HepG2 (cell line): ENCODE data around the gene CDR2L. TPM values are rescaled to one million over a fixed set of nuclear protein-coding genes. Genes with fewer than 3 reads are reported as not detected.
A peak's percentile ranks its signal among the peaks of the same experiment; 100 is the strongest.

Source experiments
- ATAC-seq: fragments of 200-7000 bp; cut with Tn5 transposase; 3 replicates; pipeline ENCODE4 v1.9.1; 2020; ENCODE audit warnings: mild to moderate bottlenecking, moderate library complexity
- BruUV-seq: library from RNA; stranded (reverse); fragments of 400-500 nt; replicated peaks from 2 replicates; lab custom pipeline; 2021; lab: Mats Ljungman, UMichigan
- CTCF ChIA-PET: fragments of 300-600 bp; formaldehyde crosslinking; extraction: SDS; loops from one replicate; lab custom pipeline; 2021; ENCODE audit warnings: low total read pairs, inconsistent platforms, low intra/inter-chr PET ratio; lab: Yijun Ruan, JAX
- POLR2A ChIA-PET: fragments of 350-600 bp; sonication (Branson Sonifier 250); formaldehyde crosslinking; loops from one replicate; lab custom pipeline; 2020; ENCODE audit warnings: antibody characterized with exemption, inconsistent platforms; lab: Yijun Ruan, JAX
- DNase-seq: peaks from one replicate; pipeline ENCODE4 v3.0.0-alpha.2; 2015; ENCODE audit warnings: low spot score
- FAIRE-seq: peaks from 3 replicates; lab custom pipeline; 2011; peaks lifted over from hg19 to GRCh38; lab: Jason Lieb, UNC
- H2AFZ ChIP-seq: one replicate; pipeline ENCODE4 v1.6.1; 2011; ENCODE audit warnings: low read length, inconsistent platforms
- H3K27ac ChIP-seq: fragments of 300-600 bp; 3 replicates; pipeline ENCODE4 v1.8.0; 2011; ENCODE audit warnings: mixed run types, mild to moderate bottlenecking, mixed read lengths, low read length, inconsistent platforms; ENCODE audit not compliant: insufficient read depth; ENCODE audit errors: extremely low read length
- H3K27me3 ChIP-seq, 2 experiments: fragments of 200-600 bp in 1 of 2; 2 replicates in 1 of 2; 3 replicates in 1 of 2; pipeline versions ENCODE4 v1.6.0 to v1.8.0; 2011; ENCODE audit warnings: low read length in 2 of 2, mild to moderate bottlenecking in 2 of 2, moderate library complexity in 2 of 2, inconsistent platforms in 1 of 2; ENCODE audit not compliant: insufficient read depth in 2 of 2, control insufficient read depth in 1 of 2
- H3K36me3 ChIP-seq, 2 experiments: fragments of 200-600 bp in 1 of 2; replicated peaks in 1 of 2; 2 replicates in 1 of 2; 3 replicates in 1 of 2; pipeline versions ENCODE4 v1.5.1 to v1.8.0; 2011; ENCODE audit warnings: low read length in 2 of 2, inconsistent platforms in 1 of 2; ENCODE audit not compliant: insufficient read depth in 2 of 2, control insufficient read depth in 1 of 2
- H3K4me1 ChIP-seq: 2 replicates; pipeline ENCODE4 v1.5.1; 2012; ENCODE audit warnings: low read length, inconsistent platforms; ENCODE audit not compliant: insufficient read depth
- H3K4me2 ChIP-seq: 2 replicates; pipeline ENCODE4 v1.6.0; 2011; ENCODE audit warnings: low read depth, low read length, inconsistent platforms
- H3K4me3 ChIP-seq, 3 experiments: fragments of 200-600 bp in 1 of 3; sonication (generic), shearing (Covaris generic) in 1 of 3; replicated peaks in 1 of 3; 2 replicates each; pipeline ENCODE4 v1.5.1; 2011 to 2016; ENCODE audit warnings: low read length in 3 of 3, inconsistent platforms in 2 of 3, low read depth in 2 of 3, mild to moderate bottlenecking in 2 of 3, control low read depth in 1 of 3, mixed read lengths in 1 of 3; ENCODE audit not compliant: insufficient read depth in 1 of 3
- H3K79me2 ChIP-seq: one replicate; pipeline ENCODE4 v1.6.1; 2011; ENCODE audit warnings: low read length, inconsistent platforms; ENCODE audit not compliant: insufficient read depth
- H3K9ac ChIP-seq: 2 replicates; pipeline ENCODE4 v1.6.0; 2011; ENCODE audit warnings: mild to moderate bottlenecking, low read depth, low read length, inconsistent platforms; ENCODE audit not compliant: insufficient read depth
- H3K9me3 ChIP-seq: 2 replicates; pipeline ENCODE4 v1.5.1; 2012; ENCODE audit warnings: mild to moderate bottlenecking, low read length
- H4K20me1 ChIP-seq: 2 replicates; pipeline ENCODE4 v1.6.0; 2011; ENCODE audit warnings: inconsistent platforms, mild to moderate bottlenecking, low read length, moderate library complexity; ENCODE audit not compliant: insufficient read depth
- CBX2 ChIP-seq, 2 experiments: fragments of 200-600 bp in 1 of 2; sonication (generic); formaldehyde crosslinking in 1 of 2; IDR thresholded peaks; 2 replicates each; pipeline versions ENCODE4 v1.7.0 to v1.8.1; 2018 to 2022; ENCODE audit warnings: low read depth in 2 of 2, low read length in 1 of 2, mild to moderate bottlenecking in 1 of 2, missing genetic modification reagents in 1 of 2
- HNF4A ChIP-seq: sonication (generic); formaldehyde crosslinking; IDR thresholded peaks from 2 replicates; pipeline ENCODE4 v1.4.0; 2020; ENCODE audit warnings: missing genetic modification reagents
- MBNL3 ChIP-seq: fragments of 250-450 bp; sonication (Bioruptor Pico); conservative IDR thresholded peaks from 2 replicates; pipeline ENCODE4 v1.8.0; 2022; ENCODE audit warnings: mild to moderate bottlenecking, inconsistent platforms
- RXRA ChIP-seq: sonication (generic); formaldehyde crosslinking; IDR thresholded peaks from 2 replicates; pipeline ENCODE4 v1.5.1; 2020; ENCODE audit warnings: missing genetic modification reagents
- TEAD3 ChIP-seq: optimal IDR thresholded peaks from 2 replicates; pipeline ENCODE3; 2016; ENCODE audit warnings: borderline replicate concordance
- ZNF251 ChIP-seq: sonication (generic); formaldehyde crosslinking; IDR thresholded peaks from 2 replicates; pipeline ENCODE4 v1.9.0; 2021; ENCODE audit warnings: mild to moderate bottlenecking, missing genetic modification reagents
- ZNF382 ChIP-seq: sonication (generic); formaldehyde crosslinking; IDR thresholded peaks from 2 replicates; pipeline ENCODE4 v1.5.0; 2020; ENCODE audit warnings: missing genetic modification reagents, mild to moderate bottlenecking, borderline replicate concordance
- ZNF709 ChIP-seq: sonication (generic); formaldehyde crosslinking; IDR thresholded peaks from 2 replicates; pipeline ENCODE4 v1.5.0; 2020; ENCODE audit warnings: mild to moderate bottlenecking, missing genetic modification reagents
- ZNF747 ChIP-seq: sonication (generic); formaldehyde crosslinking; IDR thresholded peaks from 2 replicates; pipeline ENCODE4 v1.8.1; 2023; ENCODE audit warnings: missing genetic modification reagents, mild to moderate bottlenecking, borderline replicate concordance
- WGBS: methylation state at CpG from one replicate; pipeline ENCODE4 v1.1.6; 2017; ENCODE audit warnings: low lambda C conversion rate; 5-methylcytosine and 5-hydroxymethylcytosine counted together
- in situ Hi-C: cut with HindIII; loops from 2 replicates; pipeline ENCODE4 v1.10.0; 2017; ENCODE audit warnings: low pct_unique_long_range_greater_than_20kb; ENCODE audit not compliant: extremely low pct_ligation_motif_present
- intact Hi-C: fragments of 100-400 bp; cut with micrococcal nuclease; formaldehyde crosslinking; loops from one replicate; pipeline ENCODE4 v1.10.0; 2022; ENCODE audit not compliant: unreplicated experiment
- polyA plus RNA-seq, 8 experiments: library from polyadenylated mRNA; depleted of rRNA in 3 of 8; stranded (reverse) in 7 of 8; unstranded in 1 of 8; fragments of >200 nt; fragmentation: Illumina TruSeq in 4 of 8; extraction: Trizol in 4 of 8; gene quantifications; 2 replicates each; pipeline versions ENCODE4 v1.2.1 to v1.2.3, GENCODE V29; 2011 to 2016; ENCODE audit warnings: low read depth in 4 of 8, missing spikeins in 1 of 8, mixed read lengths in 1 of 8; ENCODE audit not compliant: insufficient read depth in 1 of 8
- total RNA-seq, 5 experiments: library from RNA; depleted of rRNA; stranded (reverse); fragments of >200 nt; fragmentation: Illumina TruSeq; extraction: Trizol; gene quantifications; 2 replicates each; pipeline ENCODE4 v1.2.3, GENCODE V29; 2016; ENCODE audit warnings: low read depth in 1 of 5
- TF ChIP-seq, protein P1 (sequence below): sonication (generic); formaldehyde crosslinking; IDR thresholded peaks from 2 replicates; pipeline ENCODE4 v1.5.1; 2020; ENCODE audit warnings: missing genetic modification reagents, mild to moderate bottlenecking, borderline replicate concordance
- TF ChIP-seq, protein P2 (sequence below): sonication (generic); formaldehyde crosslinking; IDR thresholded peaks from 2 replicates; pipeline ENCODE4 v1.8.1; 2023; ENCODE audit warnings: missing genetic modification reagents, mild to moderate bottlenecking, borderline replicate concordance
- TF ChIP-seq, protein P3 (sequence below): IDR thresholded peaks from 2 replicates; pipeline ENCODE4 v1.6.1; 2016; ENCODE audit warnings: low read depth, missing genetic modification reagents, missing compliant biosample characterization

The CDR2L gene
- total and polyA plus RNA-seq, 2 of the 13 experiments (the other 11 are each of a cell fraction or from before 2014, with no cell fraction given), result 1.9 to 2.1 TPM

DNA sequence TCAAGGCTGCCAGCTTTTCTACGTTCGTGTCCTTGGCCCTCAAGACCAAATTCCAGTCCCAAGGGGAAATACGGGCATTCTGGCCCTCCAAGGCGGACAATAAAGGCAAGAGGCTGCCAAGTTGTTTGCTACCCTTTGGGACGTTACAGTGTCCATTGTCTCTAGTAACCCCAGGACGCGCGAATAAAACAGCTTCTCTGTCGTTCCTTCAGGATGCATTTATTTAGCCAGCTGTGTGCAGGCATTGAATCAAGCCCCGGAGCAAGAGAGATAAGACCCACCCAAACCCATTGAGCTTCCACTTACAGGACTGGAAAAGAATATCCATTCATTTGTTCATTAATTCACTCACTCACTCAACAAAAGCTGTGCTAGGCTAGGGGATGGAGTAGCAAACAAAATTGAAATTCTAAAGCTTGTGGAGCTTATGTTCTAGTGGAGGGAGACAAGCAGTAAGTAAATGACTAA, 25.7 kb downstream of the CDR2L start (continued):
- TF ChIP-seq, protein P1, sequence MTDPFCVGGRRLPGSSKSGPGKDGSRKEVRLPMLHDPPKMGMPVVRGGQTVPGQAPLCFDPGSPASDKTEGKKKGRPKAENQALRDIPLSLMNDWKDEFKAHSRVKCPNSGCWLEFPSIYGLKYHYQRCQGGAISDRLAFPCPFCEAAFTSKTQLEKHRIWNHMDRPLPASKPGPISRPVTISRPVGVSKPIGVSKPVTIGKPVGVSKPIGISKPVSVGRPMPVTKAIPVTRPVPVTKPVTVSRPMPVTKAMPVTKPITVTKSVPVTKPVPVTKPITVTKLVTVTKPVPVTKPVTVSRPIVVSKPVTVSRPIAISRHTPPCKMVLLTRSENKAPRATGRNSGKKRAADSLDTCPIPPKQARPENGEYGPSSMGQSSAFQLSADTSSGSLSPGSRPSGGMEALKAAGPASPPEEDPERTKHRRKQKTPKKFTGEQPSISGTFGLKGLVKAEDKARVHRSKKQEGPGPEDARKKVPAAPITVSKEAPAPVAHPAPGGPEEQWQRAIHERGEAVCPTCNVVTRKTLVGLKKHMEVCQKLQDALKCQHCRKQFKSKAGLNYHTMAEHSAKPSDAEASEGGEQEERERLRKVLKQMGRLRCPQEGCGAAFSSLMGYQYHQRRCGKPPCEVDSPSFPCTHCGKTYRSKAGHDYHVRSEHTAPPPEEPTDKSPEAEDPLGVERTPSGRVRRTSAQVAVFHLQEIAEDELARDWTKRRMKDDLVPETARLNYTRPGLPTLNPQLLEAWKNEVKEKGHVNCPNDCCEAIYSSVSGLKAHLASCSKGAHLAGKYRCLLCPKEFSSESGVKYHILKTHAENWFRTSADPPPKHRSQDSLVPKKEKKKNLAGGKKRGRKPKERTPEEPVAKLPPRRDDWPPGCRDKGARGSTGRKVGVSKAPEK (CRISPR knock-in tag), result peak; percentile 35
- TF ChIP-seq ZNF747 (CRISPR knock-in tag) (0 out of 2 replicates have a peak, but pooled peaks have one; percentile 17), ZNF251 (CRISPR knock-in tag) (no peak), CBX2 (IDR thresholded peaks at IDR 0.05; ENCODE audit: low read depth, low read length) (no peak), CBX2 (CRISPR knock-in tag; IDR thresholded peaks at IDR 0.05; ENCODE audit: low read depth) (0 out of 2 replicates have a peak, but pooled peaks have one; percentile 54), TEAD3 (no peak), HNF4A (CRISPR knock-in tag) (0 out of 2 replicates have a peak, but pooled peaks have one; percentile 29), RXRA (CRISPR knock-in tag) (no peak)
- TF ChIP-seq, protein P2, sequence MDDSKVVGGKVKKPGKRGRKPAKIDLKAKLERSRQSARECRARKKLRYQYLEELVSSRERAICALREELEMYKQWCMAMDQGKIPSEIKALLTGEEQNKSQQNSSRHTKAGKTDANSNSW (CRISPR knock-in tag), result 0 out of 2 replicates have a peak, but pooled peaks have one; percentile 55

DNA sequence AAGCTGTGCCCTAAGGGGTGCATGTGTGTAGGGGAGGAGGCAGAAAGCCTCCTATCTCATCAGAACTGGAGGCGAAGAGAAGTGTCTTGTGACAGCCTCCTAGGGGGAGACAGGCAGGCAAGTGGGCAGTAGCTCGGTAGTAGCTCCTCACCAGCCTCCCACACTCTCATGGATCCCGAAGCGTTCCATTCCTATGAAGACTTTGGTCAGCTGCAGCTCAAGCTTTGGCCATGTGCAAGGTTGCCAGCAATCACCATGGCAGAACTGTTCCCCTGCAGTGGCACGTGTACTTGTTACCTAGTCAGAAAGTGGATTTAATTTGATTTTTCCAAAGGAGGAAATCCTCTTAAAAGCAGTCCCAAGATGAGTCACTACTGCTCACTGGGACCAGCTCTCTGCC, 31.7 kb downstream of the CDR2L start:
- no peak overlapping the region for H3K27ac ChIP-seq
- no peak; the same call in 2 of the 3 replicates for ATAC-seq
- no TSS peak for BruUV-seq
- CTCF ChIA-PET, result no interaction called here
- no peaks in the 10 kb centered on the region for H3K9me3 ChIP-seq
- H3K27me3 ChIP-seq, result no peaks in the 10 kb centered on the region
- no peaks in the 10 kb centered on the region for H3K79me2 ChIP-seq
- H3K4me1 ChIP-seq, result peaks cover 7% of the 10 kb centered on the region
- H3K4me3 ChIP-seq, result no peak overlapping the region
- no peak for FAIRE-seq
- no peak overlapping the region for H3K9ac ChIP-seq
- POLR2A ChIA-PET, result no interaction called here
- H2AFZ ChIP-seq, result no peak overlapping the region
- in situ Hi-C loops (no loop called here), intact Hi-C loops (no loop called here)
- no peaks in the 10 kb centered on the region for H4K20me1 ChIP-seq
- peaks cover 25 to 29% of the 10 kb centered on the region in 2 experiments for H3K36me3 ChIP-seq
- no peak overlapping the region for H3K4me2 ChIP-seq
- 92% methylated on average over 5 of the region's 5 CpGs for WGBS
- no peak for DNase-seq
- no peak for TF ChIP-seq ZNF382 (CRISPR knock-in tag)
- no peak for TF ChIP-seq MBNL3 (CRISPR knock-in tag)
- no peak for TF ChIP-seq ZNF709 (CRISPR knock-in tag)
- TF ChIP-seq, protein P3, sequence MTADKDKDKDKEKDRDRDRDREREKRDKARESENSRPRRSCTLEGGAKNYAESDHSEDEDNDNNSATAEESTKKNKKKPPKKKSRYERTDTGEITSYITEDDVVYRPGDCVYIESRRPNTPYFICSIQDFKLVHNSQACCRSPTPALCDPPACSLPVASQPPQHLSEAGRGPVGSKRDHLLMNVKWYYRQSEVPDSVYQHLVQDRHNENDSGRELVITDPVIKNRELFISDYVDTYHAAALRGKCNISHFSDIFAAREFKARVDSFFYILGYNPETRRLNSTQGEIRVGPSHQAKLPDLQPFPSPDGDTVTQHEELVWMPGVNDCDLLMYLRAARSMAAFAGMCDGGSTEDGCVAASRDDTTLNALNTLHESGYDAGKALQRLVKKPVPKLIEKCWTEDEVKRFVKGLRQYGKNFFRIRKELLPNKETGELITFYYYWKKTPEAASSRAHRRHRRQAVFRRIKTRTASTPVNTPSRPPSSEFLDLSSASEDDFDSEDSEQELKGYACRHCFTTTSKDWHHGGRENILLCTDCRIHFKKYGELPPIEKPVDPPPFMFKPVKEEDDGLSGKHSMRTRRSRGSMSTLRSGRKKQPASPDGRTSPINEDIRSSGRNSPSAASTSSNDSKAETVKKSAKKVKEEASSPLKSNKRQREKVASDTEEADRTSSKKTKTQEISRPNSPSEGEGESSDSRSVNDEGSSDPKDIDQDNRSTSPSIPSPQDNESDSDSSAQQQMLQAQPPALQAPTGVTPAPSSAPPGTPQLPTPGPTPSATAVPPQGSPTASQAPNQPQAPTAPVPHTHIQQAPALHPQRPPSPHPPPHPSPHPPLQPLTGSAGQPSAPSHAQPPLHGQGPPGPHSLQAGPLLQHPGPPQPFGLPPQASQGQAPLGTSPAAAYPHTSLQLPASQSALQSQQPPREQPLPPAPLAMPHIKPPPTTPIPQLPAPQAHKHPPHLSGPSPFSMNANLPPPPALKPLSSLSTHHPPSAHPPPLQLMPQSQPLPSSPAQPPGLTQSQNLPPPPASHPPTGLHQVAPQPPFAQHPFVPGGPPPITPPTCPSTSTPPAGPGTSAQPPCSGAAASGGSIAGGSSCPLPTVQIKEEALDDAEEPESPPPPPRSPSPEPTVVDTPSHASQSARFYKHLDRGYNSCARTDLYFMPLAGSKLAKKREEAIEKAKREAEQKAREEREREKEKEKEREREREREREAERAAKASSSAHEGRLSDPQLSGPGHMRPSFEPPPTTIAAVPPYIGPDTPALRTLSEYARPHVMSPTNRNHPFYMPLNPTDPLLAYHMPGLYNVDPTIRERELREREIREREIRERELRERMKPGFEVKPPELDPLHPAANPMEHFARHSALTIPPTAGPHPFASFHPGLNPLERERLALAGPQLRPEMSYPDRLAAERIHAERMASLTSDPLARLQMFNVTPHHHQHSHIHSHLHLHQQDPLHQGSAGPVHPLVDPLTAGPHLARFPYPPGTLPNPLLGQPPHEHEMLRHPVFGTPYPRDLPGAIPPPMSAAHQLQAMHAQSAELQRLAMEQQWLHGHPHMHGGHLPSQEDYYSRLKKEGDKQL (CRISPR knock-in tag), result no peak
